Hematopoietic multipotent progenitor cell treated with erythropoietin and hydrocortisone succinate and interleukin-3 and kit ligand, for 4 days (in vitro differentiated cells): ENCODE results near the gene CHSY3.

Source experiments
- DNase-seq: peaks from one replicate; pipeline ENCODE4 v3.0.0-alpha.2; 2015

CHSY3 gene

DNA sequence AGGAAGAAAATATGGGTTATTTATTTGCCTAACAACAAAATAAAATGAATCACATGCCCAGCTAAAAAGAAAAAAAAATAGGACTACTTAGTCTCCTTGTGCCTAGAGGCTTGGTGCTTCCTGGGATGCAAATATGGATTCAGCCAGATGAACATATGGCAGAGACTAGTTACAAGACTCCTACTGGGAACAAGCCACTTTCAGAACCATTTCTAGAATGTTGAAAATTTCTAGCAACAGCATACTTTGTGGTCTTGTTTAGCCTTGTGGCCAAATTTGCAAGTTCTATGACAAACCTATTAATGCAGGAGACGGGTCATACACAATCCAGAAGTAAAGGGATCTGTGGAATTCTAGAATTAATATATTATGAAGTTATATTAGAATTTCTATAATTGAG is 198.7 kb downstream of the CHSY3 start:
- no peak for DNase-seq

DNA sequence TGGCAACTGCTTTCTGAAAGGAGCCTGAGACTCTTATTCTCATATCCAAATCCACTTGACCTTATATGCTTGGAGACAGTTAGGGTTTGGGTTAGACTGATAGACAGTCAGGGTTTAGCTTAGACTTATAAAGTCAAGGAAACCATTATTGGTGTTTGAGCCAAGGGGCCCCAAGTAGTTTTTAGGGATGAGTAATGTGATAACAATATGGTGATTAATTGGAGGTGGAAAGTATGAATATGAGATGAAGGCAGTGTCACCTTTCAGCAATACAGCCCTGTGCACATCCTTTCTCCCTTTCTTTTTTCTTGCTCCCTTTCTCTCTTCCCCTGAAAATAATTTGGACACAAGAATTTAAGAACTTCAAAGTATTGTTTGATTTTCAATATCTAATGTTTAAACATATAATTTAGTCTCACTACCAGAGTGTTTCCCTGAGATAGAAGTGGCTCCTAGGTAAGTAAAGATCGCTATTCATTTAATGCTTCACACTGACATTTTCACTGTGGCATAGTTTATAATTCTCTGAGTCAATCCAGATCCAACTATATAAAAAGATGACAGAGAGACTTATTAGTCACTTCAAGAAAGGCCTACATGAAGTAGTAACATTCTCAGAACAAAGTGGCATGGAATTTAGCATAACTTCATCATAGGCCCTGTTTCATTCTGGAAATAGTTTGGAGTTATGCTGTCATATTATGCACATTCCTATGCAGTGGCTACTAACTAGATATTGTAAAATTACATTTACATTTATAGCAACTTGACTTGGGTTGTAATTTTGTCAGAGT is 200.8 kb downstream of the CHSY3 start:
- DNase-seq: no peak

DNA sequence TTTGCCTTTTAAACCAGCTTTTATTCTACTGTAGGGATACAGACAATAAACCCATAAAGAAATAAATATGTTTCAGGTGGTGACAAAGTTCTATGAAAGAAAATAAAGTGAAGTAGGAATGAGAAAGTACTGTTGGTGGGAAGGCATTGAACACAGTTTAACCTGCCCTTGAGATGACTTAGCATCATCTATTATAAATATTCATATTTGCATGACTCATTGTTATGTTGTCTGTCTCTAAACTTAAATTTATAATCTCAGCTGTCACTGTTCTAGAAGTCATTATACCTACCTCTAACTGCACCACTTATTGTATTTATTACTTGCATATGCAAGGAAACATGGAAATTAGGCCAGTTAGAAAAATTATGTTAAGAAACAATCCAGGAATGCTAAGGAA is 202.2 kb downstream of the CHSY3 start:
- no peak for DNase-seq

DNA sequence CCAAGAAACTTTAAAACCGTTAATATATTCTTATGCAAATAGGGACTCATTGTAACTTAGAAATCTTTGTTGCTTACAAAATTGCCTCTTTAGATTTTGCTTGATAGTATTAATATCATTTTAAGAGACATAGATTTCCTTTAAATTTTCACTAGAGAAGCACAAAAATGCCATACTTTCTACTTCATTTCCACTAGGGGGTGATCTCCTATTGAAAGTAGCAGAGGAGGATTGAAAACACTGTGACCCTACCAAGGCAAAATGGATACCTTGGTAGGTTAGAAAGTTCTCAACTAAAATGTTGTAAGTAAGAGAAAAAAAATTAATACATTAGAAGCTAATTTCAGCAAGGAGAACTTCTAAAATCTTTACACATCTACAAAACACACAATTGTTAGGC is 204.9 kb downstream of the CHSY3 start:
- peak; percentile 76 for DNase-seq

DNA sequence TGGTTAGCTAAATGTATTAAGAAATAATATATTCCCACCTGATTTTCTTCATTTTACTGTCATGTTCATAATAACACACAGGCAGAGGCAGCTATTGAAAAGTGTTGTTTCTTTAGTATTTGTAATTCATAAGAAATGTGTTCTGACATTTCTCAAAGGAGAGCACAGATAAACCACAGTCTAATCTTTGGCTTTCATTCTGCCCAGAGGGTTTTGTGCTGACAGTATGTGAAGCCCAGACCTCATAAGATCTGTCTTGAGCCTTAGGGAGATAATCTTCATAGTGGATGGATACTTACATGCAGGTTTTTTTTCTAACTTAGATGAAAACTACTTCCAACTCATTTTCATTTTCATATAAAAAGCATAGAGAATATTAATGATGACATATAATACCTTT is 206.1 kb downstream of the CHSY3 start:
- peak; percentile 38 for DNase-seq

DNA sequence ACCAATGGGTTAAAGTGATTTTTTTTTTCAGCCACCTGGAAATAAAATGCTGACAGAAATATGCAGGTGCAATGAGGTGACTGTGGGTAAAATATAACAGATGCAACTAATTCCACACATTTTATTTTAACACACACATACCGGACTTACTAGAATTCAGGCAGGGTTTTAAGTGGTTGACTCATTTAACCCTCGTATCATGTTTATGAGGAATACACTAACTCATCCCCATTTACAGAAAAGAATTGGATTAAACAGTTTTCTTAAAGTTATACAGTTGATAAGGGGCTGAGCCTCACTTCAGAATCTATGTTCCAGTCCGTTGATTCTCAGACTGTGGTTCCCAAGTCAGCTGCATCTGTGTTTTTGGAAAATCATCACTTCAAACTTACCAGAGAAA is 207.5 kb downstream of the CHSY3 start:
- no peak for DNase-seq

DNA sequence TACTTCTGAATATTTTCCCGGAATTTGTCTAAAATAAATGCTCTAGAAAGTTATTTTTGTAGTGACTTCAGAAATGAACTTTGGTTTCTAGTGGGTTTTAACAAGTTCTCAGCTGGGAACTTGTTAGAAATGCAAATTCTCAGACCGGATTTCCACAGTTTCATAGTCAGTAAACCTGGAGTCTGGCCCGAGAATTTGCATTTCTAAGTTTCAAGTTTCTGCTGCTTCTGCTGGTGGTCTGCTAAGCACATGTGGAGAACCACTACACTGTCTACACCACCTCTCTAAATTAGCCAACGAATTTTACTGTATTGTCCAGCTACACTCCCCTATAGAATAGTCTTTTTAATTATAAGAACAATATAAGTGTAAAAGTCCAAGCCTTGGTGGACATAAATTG is 208.0 kb downstream of the CHSY3 start:
- DNase-seq: no peak

DNA sequence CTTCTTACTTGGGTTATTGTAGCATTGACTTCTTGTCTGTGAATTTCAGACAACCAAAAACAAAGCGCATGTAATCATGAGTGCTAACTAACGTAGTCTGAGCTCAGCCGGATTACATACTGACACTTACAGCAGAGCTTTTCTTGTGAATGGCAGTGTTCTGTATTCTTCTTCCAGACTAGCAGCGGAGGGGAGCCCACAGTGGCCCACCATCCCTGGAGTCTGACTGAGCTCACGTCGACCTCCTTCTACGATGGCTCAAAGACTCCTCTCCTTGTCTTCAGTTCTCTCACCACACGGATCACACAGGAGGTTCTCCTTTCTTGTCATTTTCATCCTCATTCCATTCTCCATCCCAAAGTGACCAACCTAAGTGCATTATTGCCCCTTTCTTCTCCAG is 211.4 kb downstream of the CHSY3 start:
- no peak for DNase-seq

DNA sequence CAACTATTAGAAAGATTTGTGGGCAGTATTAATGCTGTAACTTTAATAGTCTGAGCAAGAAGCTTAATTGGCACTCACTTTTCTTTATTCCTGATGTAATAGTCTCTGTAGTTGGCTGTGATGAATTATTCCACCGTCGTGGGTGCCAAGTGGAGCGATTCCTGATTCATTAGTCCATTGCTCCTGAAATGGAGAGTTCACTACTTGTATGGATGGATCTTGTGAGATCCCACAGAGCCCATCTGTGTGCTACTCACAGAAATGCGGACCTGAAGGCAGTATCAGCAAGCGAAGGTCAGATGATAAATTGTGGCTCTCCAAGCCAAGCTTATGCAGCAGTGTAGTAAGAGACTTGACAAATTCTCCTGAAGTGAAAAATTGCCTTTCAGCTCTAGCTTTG is 212.2 kb downstream of the CHSY3 start:
- no peak for DNase-seq

DNA sequence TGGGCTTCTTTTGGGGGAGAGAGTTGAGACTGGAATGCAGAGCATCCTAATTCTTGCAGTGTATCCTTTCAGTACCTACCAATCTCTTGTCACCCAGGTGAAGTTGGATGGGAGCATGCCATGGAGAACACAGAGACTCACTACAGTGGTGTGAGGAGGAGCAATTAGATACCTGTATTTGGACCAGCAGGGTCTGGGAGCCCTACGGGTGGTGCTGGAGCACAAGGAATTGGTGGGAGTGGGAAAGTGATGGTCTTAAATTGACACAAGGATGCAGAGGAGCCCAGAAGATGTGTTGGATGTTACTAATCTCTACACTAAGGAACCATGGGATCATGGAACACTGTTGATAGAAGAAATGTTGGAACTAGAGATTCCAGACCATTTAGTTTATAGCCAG is 212.7 kb downstream of the CHSY3 start:
- peak; percentile 3 for DNase-seq

DNA sequence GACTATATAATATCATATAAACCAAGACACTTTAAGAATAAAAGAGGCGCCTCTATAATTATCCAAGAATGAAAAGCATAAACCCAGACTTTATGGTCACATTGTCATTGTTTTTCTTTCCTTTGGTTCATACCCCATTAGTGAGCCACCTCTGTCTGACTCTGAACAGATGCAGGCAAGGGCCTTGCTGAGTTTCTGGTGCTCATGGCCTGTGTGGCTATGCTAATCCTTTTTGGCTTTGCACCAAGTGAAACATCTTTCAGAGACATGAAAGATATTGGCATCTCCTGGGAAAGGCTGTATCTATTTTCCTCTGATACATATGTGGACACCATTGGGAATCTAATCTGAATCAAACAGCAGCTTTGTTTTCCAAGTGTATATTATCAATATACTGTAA is 222.5 kb downstream of the CHSY3 start:
- no peak for DNase-seq

DNA sequence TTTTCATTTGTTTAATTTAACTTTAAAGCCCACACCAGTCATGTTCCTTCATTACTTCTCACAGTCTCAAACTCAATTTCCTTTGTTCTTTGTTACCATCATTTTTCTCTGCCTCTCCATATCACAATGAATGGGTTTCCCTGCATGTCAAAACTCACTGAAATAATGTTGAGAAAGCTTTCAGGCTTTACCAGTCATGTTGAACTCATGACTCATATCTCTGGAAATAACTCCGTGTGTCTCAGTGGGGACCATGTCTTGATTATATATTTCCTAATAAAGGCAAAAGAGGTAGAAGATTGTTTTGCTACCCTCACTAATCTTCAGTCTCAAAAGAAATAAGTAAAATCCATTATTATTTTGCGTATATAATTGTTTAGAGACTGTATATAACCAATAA is 231.2 kb downstream of the CHSY3 start:
- no peak for DNase-seq

DNA sequence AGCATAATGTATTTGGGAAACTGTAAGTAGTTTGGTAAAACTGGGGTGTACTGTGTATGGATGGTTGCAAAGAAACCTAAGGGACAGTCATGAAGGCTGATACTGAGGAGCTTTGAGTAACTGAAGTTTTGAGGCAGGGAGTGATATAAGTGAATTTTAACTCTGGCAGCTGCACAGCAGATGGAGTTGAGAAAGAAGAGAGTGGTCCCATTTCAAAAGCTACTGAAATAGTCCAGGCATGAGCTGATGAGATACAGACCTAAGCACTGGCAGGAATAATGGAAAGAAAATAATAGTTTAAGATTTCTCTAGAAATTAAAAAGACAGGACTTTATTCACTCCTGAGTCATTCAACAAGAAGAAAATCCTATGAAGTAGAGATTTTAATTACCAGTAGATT is 232.0 kb downstream of the CHSY3 start:
- DNase-seq: no peak

DNA sequence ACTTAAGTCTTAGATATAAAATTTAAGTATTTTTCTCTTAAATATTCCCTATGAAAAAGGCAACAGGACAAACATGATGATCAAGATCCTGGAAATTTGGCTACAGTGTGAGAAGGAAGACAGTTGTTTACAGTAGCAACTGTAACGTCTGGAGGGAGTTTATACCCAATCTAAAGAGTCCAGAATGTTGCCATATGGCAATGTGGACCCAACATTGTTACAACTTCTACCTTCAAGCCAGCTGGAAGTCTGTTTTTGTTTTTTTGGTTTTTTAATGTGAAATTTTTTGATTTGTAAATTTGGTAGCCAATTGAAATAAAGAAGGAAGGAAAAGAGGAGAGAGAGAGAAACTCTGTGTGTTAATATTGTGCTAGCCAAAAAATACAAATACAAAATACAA is 233.4 kb downstream of the CHSY3 start:
- DNase-seq: no peak

DNA sequence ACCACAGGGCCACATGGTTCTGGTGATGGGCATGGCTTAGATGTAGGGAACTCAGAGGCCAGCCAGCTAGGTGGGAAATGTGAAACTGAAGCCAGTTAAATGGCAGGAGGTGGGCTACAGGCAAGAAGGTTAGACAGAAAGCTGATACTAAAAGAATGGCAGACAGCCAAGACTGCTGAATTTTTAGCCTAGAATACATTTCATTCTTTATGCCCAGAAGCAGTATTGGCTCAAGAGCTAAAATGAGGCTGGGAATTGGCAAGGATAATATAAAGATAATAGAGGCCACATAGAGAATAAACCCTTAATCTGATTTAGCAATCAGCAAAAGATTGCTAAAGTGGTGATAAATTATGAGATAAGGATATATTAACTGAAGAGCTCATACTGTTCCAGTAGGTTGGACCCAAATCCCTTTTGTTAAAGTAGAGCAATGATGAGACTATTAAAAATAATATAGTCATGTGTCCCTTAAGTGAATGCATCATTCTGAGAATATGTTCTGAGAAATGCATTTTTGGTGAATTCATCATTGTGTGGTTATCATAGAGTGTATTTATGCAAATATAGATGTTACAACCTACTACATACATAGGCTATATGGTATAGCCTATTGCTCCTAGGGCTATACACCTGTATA is 234.3 kb downstream of the CHSY3 start:
- DNase-seq: no peak

DNA sequence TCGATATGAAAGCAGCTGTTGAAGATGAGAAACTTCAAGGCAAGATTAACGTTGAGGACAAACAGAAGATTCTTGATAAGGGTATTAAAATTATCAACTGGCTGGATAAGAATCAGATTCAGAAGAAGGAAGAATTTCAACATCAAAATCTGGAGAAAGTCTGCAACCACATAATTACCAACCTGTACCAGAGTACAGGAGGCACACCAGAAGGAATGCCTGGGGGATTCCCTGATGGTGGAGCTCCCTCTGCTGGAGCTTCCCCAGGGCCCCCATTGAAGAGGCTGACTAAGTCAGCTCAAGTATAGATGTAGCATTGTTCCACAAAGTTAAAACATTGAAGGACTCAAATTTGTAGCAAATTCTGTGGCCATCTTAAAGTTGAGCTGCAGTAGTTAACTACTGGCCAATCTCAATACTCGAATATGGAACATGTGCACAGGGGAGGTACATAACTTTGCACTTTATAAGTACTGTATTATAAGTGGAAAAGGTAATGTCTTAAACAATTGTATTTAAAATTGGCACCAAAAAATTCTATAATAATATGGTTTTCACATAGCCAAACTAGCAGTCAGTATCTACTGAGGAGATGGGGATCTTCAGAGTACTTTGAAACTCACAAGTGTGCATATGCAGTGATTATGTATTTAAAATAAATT is 237.5 kb downstream of the CHSY3 start:
- peak; percentile 49 for DNase-seq

DNA sequence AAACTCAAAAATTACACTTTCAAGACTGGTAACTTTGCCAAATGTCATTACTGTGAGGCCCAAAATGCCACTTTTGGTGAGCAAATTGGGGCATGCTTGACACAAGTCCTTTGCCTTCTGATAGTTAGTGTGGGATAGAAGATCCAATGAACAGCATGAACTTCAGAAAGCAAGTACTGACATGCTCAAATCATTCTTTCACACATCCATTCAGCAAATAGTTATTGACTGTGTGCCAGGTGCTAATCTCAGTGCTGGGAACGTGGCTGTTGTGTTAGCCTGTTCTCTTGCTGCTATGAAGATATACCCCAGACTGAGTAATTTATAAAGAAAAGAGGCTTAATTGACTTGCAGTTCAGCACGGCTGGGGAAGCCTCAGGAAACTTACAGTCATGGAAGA is 247.0 kb downstream of the CHSY3 start:
- DNase-seq: no peak

DNA sequence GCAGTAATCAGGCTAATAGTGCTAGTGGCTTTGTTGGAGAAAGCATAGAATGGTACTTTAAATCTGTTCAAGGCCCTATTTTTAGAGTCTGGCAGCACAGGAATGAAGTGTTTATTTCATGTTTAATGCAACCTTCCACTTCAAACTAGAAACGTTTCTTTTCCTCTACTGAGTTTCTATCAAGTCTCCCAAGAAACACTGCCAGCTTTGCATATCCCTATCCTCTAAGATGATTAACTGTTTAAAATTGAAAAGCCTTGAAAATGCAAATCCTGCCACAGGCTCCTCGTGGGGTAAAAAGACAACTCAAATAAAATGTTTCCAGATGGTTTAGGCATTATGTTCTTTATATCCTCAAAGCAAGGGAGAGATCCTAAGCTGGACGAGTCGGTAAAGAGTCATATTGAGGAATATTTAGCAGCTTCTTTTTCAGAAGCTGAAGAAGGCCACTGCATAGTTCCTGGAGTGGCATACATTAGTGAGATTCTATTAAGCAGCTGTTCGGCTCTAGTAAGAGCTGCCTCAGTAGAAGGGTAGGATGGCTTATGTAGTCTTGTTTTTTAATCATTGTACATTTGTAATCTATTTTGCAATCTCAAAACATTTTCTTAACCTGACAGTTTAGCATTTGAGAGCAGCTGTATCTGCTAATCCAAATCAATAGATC is 251.2 kb downstream of the CHSY3 start:
- no peak for DNase-seq

DNA sequence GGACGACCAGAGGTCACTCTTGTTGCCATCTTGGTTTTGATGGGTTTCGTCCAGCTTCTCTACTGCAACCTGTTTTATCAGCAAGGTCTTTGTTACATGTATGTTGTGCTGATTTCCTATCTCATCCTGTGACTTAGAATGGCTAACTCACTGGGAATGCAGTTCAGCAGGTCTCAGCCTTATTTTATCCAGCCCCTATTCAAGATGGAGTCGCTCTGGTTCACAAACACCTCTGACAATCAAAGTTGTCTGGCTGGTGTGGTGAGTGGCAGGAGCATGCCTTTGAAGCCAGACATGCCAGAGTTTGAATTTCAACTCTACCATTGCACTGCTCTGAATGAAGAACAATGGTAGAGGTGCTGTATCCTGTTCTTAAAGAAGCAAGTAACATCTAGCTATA is 253.8 kb downstream of the CHSY3 start:
- no peak for DNase-seq

DNA sequence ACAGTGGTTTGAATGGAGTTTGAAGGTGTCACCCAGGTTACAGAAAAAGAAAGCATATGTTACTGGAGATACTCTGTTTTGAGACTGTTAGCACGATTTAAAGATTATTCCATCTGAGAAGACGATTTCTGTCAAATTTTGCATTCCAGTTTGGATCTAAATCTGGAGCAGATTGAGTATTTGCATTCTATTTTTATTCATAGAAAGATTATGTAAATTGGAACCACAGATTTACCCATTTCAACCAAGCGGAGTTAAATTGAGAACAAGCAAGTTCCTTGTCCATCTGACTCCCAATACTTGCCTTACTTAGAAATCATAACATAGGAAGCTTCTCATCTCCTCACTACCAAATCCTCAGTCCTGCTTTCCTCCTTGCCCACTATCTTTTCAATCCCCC is 255.7 kb downstream of the CHSY3 start:
- no peak for DNase-seq

DNA sequence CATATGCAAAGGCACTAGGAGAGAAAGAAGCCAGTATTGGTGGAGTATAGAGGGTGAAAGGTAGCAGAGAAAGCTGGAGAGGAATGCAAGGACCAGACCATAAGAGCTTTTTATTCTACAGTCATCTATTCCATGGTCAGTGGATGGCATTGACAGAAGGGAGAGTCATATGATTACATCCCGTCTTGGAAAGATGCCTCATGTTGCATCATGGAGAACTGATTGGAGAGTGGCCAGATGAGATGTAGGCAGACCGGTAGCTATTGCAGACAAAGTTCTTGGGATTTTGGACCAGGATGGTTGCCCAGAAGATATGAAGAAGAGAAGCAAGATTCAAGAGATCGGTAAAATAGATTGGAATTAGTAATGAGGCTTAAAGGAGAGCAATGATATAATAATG is 260.7 kb downstream of the CHSY3 start:
- DNase-seq: no peak

DNA sequence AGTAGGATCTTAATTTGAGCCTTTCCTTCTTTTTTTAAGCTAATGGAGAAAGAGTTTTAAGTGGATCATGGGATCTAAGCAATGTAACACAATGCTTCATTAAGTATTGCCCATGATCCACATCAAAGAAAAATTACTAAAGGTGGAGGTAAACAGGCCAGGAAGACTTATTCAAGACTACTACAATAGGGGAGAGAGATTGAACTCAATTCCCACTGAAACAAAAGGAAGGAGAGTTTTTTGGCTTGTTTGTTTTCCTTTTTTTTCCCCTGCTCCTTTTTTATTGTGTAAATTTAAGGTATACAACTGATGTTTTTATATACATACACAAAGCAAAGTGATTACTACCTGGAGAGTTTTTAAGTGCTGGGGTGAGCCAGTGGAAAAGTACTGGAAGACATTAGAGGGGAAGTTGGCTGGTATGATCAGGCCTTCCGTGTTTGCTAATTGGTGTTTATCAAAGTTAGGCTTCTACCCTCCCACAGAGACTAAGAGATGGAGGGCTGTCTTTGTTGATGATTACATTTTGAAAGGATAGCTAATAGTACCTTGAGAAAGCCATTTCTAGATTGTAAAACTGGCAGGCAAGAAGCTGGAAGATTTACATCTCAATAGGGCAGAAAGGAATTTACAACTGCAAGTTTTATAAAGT is 262.7 kb downstream of the CHSY3 start:
- DNase-seq: no peak

DNA sequence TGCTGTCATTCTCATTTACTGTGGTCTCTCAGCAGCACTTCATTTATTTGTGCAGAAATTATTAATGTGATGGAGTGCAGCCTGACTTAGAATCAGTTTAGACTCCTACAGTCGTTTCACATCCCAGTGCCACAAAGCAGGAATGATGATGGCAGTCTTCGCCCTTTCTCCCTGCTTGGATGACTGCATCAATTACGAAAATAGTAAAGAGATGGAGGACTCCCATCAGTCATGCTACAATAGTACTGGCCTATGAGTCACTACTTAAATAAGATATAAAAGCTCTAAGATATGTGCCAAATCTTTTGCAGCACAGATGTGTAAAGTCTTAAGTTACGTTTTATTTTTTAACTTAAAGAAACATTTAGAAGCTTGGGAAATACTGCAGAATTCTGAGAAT is 263.9 kb downstream of the CHSY3 start:
- DNase-seq: no peak
